Measurements from ENCODE around the gene AP1S1.
A peak's percentile ranks its signal among the peaks of the same experiment; 100 is the strongest.

Gene AP1S1

GRCh38 chr7:101156866-101157589 is 2.8 kb downstream of the AP1S1 start:
- DNase-seq (ENCODE audit: insufficient read length, low spot score) (no peak), FAIRE-seq (no peak)
- no peak for TF ChIP-seq POLR2A (IDR thresholded peaks at IDR 0.05; ENCODE audit: low read depth, low read length)

GRCh38 chr7:101159696-101160674 is 5.7 kb downstream of the AP1S1 start:
- FAIRE-seq (no peak), DNase-seq (ENCODE audit: insufficient read length, low spot score) (peak; percentile 89)

GRCh38 chr7:101160910-101161309 is 6.6 kb downstream of the AP1S1 start:
- DNase-seq (ENCODE audit: insufficient read length, low spot score) (no peak), FAIRE-seq (no peak)
- no peak for TF ChIP-seq POLR2A (IDR thresholded peaks at IDR 0.05; ENCODE audit: low read depth, low read length)

More at GRCh38 chr7:101159696-101160674, 5.7 kb downstream of the AP1S1 start:
- TF ChIP-seq POLR2A (IDR thresholded peaks at IDR 0.05; ENCODE audit: low read depth, low read length) = no peak

DNA sequence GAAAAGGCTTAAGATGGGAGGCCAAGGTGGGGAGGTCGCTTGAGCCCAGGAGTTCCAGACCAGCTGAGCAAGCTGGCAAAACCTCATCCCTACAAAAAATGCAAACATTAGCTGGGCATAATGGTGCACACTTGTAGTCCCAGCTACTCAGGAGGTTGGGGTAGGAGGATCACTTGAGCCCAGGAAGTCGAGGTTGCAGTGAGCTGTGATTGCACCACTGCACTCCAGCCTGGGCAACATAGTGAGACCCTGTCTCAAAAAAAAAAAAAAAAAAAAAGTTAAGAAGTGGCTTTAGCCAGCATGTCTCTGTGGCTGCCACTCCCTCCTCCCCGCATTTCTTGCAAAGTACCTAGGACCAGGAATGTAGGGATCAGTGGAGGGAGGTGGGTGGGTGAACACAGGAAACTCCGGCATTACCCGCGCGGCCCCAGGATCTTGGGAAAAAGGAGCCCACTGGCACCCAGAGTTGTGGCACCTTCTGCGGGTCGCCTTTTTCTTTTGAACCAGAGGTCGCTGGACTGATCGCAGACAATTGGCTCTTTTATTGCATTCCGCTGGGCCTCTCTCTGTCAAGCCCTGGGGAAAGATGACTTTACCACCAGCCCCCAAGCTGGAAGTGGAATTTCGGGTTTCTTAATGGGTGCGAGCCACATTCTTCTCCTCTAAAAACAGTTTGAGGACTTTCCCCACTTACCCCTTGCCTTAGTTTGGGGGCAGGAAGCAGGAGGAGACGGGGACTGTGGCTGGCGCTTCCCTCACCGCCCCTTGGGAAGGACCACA is 7.6 kb downstream of the AP1S1 start:
- DNase-seq (ENCODE audit: insufficient read length, low spot score) (no peak), FAIRE-seq (no peak)
- no peak for TF ChIP-seq POLR2A (IDR thresholded peaks at IDR 0.05; ENCODE audit: low read depth, low read length)

- peak; percentile 69 for DNase-seq (ENCODE audit: insufficient read length, low spot score)
- peak; percentile 22; the same call in 1 of the 2 replicates for TF ChIP-seq POLR2A (IDR thresholded peaks at IDR 0.05; ENCODE audit: low read depth, low read length)
- FAIRE-seq = no peak
These were observed 8.4 kb downstream of the AP1S1 start for GRCh38 chr7:101162551-101163278.

- FAIRE-seq (no peak), DNase-seq (ENCODE audit: insufficient read length, low spot score) (no peak)
- 0 out of 2 replicates have a peak, but pooled peaks have one; percentile 27 for TF ChIP-seq POLR2A (IDR thresholded peaks at IDR 0.05; ENCODE audit: low read depth, low read length)
These were observed 9.2 kb downstream of the AP1S1 start for GRCh38 chr7:101163279-101164070.

DNA sequence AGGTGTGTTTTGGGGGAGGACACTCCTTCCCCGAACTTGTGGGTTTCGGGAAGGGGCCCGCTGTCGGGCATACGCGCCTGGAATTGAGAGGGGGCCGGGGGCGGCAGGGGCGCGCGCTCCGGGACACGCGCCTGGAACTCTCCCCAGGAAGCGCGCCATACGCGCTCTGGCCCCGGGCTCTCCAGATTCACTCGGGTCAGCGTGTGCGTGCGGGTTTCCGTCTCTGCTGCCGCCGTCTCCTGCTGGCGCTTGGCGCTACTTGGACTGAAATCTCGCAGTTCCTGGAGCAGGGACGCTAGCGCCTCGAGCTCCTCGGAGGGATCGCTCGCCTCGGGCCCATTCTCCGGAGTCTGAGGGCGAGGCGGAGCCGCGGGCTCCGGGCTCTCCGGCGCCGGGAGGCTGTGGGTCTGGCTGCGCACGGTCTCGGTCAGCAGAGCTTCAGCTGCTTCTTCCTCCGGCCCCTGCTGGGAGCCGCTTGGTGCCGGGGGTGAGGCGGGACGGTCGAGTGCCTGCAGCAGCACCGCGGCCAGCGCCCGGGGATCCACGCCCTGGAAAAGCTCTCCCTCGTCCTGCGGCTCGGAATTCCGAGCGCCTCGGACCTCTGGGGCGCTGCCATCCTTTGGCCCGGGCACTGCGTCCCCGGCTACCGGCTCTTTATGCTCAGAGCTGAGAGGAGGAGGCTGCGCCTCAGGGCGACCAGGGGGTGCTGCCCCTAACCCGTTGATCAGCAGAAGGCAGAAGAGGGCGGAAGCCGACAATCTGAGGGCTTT is 10.0 kb downstream of the AP1S1 start:
- DNase-seq (ENCODE audit: insufficient read length, low spot score) (no peak), FAIRE-seq (no peak)
- no peak for TF ChIP-seq POLR2A (IDR thresholded peaks at IDR 0.05; ENCODE audit: low read depth, low read length)

GRCh38 chr7:101165075-101165957 is 11.0 kb downstream of the AP1S1 start, which contains the start of gene VGF:
VGF (minus strand) TSS chr7:101165569; CDS start chr7:101164843, 726 bp downstream.
- FAIRE-seq (no peak), DNase-seq (ENCODE audit: insufficient read length, low spot score) (peak; percentile 95)
- TF ChIP-seq POLR2A (IDR thresholded peaks at IDR 0.05; ENCODE audit: low read depth, low read length) = no peak

GRCh38 chr7:101165958-101166647 is 11.8 kb downstream of the AP1S1 start:
- FAIRE-seq (no peak), DNase-seq (ENCODE audit: insufficient read length, low spot score) (no peak)
- no peak for TF ChIP-seq POLR2A (IDR thresholded peaks at IDR 0.05; ENCODE audit: low read depth, low read length)

- no peak for DNase-seq (ENCODE audit: insufficient read length, low spot score)
- FAIRE-seq = no peak
- TF ChIP-seq POLR2A (IDR thresholded peaks at IDR 0.05; ENCODE audit: low read depth, low read length) = no peak
These were observed 12.3 kb downstream of the AP1S1 start for GRCh38 chr7:101166648-101166908.
